Neutrophil (primary cell): ENCODE data around the gene ZBTB7B.
A peak's percentile ranks its signal among the peaks of the same experiment; 100 is the strongest.

Experiments used
- H3K27ac ChIP-seq: fragments of 200-600 bp; sonication (generic); 2 replicates; pipeline ENCODE4 v1.5.1; 2016; ENCODE audit warnings: mild to moderate bottlenecking, moderate library complexity
- H3K27me3 ChIP-seq: fragments of 200-600 bp; sonication (generic); 2 replicates; pipeline ENCODE4 v1.6.0; 2016; ENCODE audit warnings: mild to moderate bottlenecking
- H3K36me3 ChIP-seq: fragments of 200-600 bp; sonication (generic); 2 replicates; pipeline ENCODE4 v1.5.1; 2017
- H3K4me1 ChIP-seq, 2 experiments: fragments of 200-600 bp in 1 of 2; sonication (generic) in 1 of 2; 1 replicate in 1 of 2; 2 replicates in 1 of 2; pipeline versions ENCODE4 v1.5.1 to v1.6.1; 2013 to 2016; ENCODE audit warnings: low read depth in 1 of 2, low read length in 1 of 2, mild to moderate bottlenecking in 1 of 2, moderate library complexity in 1 of 2; ENCODE audit not compliant: control insufficient read depth in 1 of 2, insufficient read depth in 1 of 2
- H3K4me3 ChIP-seq, 2 experiments: fragments of 200-600 bp in 1 of 2; sonication (generic) in 1 of 2; 1 replicate in 1 of 2; 2 replicates in 1 of 2; pipeline ENCODE4 v1.5.1; 2013 to 2016; ENCODE audit warnings: low read depth in 1 of 2, low read length in 1 of 2, mild to moderate bottlenecking in 1 of 2, moderate library complexity in 1 of 2
- H3K9me3 ChIP-seq: fragments of 200-600 bp; sonication (generic); 2 replicates; pipeline ENCODE4 v1.5.1; 2016
- TF ChIP-seq, protein P1 (sequence below): fragments of 200-600 bp; sonication (generic); IDR thresholded peaks from 2 replicates; pipeline ENCODE4 v1.5.1; 2016; ENCODE audit warnings: antibody characterized with exemption

Gene ZBTB7B

DNA sequence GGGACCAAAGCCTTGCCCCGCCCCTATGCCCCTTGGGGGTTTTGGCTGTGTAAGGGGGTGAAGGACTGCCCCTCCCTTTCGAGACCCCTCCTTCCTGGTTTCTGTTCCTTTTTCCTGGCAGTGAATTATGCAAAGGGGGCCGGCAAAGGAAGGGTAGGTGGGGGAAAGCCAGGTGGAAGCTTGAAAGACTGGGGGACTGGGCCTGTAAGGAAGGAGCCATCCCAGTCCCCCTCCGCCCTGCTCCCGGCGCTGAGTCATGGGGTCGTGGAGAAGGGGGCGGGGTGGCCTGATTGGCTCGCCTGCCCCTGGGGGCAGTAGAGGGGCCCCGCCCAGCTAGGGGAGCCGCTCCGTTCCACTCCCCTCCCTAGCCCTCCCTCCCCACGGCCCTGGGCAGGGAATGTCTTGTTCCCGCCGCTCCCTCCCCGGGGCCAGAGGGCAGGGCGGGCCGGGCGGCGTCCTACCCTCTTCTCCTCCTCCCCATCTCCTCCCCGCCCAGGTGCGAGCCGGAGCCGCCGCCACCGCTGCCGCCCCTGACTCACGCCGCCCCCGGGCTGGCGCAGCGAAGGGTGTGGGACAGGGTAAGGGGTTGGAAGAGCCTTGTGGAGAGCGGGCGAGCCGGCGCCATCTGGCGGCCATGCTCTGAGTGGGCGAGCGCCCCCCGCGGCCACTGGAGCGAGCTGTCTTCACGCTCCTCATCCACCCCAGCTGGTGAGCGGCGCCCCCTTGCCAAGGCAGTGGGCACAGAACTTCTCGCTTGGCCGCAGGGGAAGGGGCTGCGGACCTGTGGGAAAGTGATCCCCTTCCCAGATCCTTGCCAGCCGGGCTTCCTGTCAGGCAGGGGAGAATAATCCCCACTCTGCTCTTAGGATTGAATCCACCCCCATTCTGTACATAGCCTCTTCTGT, 14.7 kb downstream of the ZBTB7B start:
- peaks cover 52 to 59% of the 10 kb centered on the region in 2 experiments for H3K4me1 ChIP-seq
- no peaks in the 10 kb centered on the region for H3K27me3 ChIP-seq
- TF ChIP-seq, protein P1, sequence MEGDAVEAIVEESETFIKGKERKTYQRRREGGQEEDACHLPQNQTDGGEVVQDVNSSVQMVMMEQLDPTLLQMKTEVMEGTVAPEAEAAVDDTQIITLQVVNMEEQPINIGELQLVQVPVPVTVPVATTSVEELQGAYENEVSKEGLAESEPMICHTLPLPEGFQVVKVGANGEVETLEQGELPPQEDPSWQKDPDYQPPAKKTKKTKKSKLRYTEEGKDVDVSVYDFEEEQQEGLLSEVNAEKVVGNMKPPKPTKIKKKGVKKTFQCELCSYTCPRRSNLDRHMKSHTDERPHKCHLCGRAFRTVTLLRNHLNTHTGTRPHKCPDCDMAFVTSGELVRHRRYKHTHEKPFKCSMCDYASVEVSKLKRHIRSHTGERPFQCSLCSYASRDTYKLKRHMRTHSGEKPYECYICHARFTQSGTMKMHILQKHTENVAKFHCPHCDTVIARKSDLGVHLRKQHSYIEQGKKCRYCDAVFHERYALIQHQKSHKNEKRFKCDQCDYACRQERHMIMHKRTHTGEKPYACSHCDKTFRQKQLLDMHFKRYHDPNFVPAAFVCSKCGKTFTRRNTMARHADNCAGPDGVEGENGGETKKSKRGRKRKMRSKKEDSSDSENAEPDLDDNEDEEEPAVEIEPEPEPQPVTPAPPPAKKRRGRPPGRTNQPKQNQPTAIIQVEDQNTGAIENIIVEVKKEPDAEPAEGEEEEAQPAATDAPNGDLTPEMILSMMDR = peak; percentile 95
- H3K9me3 ChIP-seq = no peaks in the 10 kb centered on the region
- H3K4me3 ChIP-seq = peak overlapping the region; percentile 41 to 65
- peak overlapping the region; percentile 97 for H3K27ac ChIP-seq
- peaks cover 71% of the 10 kb centered on the region for H3K36me3 ChIP-seq

DNA sequence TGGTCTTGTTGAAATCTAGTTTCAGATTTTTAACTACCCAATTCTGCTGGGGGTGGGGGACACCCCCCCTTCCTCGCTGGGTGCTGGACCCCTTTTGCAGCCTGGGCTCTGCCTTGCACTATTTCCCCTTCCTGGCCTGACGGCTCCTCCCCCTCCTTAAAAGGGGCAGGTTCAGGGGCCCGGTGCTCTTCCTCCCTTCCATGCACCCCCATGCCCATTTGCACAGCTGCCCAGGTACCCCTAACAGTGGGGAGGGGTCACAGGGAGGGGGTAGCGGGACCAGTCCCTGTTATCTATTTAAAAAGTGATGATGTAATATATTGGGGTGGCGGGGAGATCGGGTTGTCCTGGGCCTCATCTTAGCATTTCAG, 15.3 kb downstream of the ZBTB7B start:
- no peaks in the 10 kb centered on the region for H3K27me3 ChIP-seq
- H3K4me1 ChIP-seq = peaks cover 50 to 58% of the 10 kb centered on the region in 2 experiments
- H3K27ac ChIP-seq = peak overlapping the region; percentile 97
- H3K9me3 ChIP-seq = no peaks in the 10 kb centered on the region
- peak overlapping the region; percentile 41 to 65 for H3K4me3 ChIP-seq
- peaks cover 69% of the 10 kb centered on the region for H3K36me3 ChIP-seq
- TF ChIP-seq, protein P1 = no peak

DNA sequence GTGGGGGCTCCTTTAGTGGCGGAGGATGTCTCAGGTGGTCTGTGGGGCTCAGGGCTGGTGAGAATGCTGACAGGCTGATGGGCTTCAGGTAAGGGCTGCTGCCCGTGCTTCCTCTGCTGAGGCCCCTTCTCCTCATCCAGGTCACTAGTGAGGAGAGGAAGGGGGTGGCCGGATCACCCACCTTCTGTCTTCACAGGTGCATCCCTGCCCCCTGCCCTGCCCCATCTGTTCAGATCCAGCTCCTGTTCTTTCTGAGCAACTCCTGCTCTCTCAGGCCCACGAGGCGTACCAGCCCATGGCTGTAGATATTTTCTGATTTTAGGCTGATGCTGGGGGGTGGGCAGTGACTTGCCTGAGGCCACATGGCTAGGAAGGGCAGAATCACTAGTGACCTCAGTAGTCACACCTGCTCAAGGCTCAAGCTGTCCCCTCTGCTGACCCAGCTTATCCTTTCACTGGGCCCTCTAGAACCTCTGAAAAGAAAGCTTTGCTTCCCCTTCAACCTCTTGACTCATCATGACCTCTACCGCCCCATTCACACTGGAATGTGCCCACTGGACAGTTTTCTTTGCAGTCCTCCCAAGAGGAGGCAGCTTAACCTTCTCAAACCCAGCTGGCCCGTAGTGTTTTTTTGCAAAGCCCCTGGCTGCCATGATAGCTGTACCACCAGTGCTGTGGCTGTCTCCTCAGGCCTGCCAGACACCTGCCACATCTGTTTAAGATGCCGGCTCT, 16.2 kb downstream of the ZBTB7B start:
- Histone ChIP-seq H3K27ac (peak overlapping the region; percentile 97), H3K4me3 (no peak overlapping the region)
- TF ChIP-seq, protein P1 = no peak

DNA sequence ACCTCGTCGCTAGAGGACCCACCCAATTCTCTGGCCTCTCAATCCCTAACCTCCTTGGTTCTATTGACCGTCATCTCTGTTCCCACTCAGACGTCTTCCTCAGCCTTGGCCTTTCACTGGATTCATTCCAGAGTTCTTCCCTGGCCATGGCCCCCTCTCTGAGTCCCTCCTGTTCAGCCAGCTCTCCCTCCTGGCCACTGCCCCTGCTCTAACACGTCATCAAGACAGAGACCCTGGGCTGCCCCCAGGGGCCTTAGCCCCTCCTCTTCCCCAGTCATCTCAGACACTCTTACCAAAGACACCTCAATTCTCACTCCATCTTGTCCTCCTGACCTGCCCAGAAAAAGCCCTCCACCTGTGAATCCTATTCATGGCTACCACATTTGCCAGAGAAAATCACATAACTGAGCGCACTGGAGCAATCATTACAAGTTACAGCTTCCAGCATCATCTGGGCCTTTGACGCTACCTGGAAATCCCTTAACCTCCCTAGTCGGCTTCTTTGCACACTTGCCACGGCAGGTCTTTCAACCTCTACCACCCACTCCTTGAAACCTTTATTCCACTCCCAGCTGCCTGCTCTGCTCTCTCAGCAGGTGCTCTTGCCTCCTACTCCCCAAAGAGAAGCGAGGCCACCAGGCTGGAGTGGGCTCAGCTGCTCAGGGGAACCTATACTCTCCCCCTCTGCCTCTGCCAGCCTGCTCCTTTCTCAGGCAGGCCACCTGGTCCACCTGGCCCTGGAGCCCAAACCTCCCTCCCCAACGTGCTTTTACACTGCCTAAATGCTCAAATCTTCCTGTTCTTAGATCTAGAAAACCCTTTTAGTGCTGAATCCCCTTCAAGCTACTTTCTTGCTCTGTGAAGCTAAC, 17.0 kb downstream of the ZBTB7B start:
- no peak overlapping the region for H3K4me3 ChIP-seq
- TF ChIP-seq, protein P1 = no peak
- peaks cover 52% of the 10 kb centered on the region for H3K36me3 ChIP-seq
- H3K9me3 ChIP-seq = no peaks in the 10 kb centered on the region
- H3K27me3 ChIP-seq = no peaks in the 10 kb centered on the region
- H3K4me1 ChIP-seq = peaks cover 37 to 44% of the 10 kb centered on the region in 2 experiments
- H3K27ac ChIP-seq = peak overlapping the region; percentile 97

More for the DNA sequence above, 16.2 kb downstream of the ZBTB7B start:
- Histone ChIP-seq H3K9me3 (no peaks in the 10 kb centered on the region), H3K27me3 (no peaks in the 10 kb centered on the region), H3K4me1 (peaks cover 45 to 52% of the 10 kb centered on the region in 2 experiments), H3K36me3 (peaks cover 60% of the 10 kb centered on the region)
